HG03066 (cell line): ENCODE measurements around the gene OR7D2.

Experiments used
- ATAC-seq: cut with Tn5 transposase; IDR thresholded peaks from one replicate; pipeline ENCODE4 v1.9.1; 2021; ENCODE audit warnings: low read depth; ENCODE audit not compliant: unreplicated experiment

OR7D2 gene

DNA sequence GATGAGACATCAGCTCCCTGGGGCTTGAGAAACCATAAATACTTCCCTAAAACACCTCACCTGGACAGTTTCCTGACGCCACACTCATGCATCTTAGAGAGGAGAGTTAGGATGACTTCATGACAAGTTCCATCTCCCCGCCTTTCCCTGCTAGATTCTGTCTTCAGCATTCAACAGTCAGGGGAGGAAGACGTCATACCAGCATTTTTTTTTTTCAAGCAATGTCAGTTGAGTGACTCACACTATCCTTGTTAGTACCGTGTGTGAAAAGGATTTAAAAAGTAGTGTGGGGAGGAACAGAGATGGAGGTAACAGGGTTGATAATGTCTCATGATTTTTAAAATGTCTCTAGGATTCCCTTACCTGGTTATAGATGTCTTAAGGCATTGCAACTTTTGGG is at the start of gene OR7D2:
Gene OR7D2 (plus strand): TSS at position 79 of the 400 bp plus-strand sequence. CDS start 6,803 bp downstream, outside the sequence.
- ATAC-seq: no peak

DNA sequence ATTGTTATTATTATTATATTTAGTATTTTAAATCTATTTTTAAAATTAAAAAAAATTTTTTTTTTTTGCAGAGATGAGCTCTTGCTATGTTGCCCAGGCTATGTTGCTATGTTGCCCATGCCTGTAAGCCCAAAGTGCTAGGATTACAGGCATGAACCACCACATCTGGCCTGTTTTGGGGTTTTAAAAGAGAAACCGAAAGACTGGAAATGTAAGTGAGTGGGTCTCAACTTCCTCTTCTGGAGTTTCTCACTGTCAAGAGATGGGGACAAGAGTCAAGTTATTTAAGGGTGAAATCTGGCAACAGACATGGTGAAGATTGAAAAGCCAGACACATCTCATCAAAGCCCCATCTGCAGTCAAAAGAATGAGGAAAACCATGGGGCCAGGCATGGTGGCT is 47.8 kb upstream of the OR7D2 start:
- ATAC-seq: no peak

DNA sequence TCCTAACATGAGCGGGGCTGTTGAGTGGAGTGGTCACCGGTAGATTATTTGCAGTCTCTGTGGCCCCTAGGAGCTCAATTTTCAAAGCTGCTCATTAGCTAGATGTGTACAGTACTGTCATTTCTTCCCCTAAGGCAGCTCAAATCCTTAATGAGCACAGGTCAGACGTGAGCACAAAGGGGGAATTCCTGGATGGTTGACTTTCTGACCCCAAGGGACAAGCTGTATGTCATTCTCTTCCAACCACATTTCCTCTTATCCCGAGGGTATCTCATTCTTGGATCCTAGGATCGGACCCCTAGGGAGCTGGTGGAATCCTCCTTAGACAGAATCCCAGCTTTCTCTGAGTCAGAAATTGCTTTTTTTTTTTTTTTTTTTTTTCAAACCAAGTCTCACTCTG is 46.4 kb upstream of the OR7D2 start:
- no peak for ATAC-seq

DNA sequence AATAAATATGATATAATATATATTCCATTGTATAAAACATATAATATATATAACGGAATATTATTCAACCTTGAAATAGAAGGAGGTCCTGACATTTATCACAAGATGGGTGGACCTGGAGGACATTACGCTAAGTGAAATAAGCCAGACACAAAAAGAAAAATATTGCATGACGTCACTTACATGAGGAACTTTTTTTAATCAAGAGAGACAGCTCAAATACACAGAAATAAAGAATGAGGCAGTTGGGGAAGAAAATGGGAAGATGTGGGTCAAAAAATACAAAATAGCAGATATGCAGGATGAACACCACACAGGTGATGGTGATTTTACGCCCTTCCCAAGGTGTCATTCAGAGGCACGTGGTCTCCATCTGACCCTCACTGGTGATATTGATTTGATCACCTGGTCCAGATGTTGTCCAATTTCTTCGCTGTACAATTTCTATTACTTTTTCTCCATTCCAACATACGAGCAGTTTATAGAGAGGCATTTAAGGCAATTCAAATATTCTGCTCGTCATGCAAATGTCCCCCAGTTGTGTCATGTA is 39.1 kb upstream of the OR7D2 start:
- no peak for ATAC-seq

DNA sequence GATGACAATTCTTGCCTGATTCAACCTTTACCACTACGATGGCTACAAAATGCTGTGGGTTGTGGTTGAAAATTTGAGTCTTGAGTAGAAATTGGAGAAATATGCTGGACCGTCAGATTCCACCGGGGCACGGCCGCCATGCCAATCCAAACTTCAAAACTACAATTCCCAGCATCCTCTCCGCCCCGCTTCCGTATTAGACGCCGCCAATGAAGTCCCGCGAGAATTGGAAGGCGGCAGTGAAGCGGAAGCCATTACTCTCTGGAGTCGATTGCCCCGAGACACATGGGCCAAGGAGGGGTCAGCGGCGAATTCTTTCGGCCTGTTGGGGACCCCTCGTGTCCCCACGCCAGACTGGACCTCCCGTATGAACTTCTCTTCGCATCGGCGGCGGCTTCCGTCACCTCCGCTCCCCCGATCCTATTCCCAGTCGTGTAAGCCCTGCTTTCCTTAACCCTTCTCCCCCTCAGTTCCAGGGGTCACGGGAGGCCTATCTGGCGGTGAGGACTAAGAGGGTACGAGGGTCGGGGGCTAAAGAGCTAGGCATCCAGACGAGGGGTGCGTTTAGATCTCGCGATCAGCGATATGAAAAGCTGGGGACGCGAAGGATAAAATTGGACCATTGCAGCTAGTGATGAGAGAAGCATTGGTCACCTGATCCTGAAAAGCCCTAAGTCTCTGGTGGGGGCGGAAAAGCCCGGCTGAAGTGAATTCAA is 38.5 kb upstream of the OR7D2 start, which contains the start of gene ZNF317:
Gene ZNF317 (plus strand): TSS at position 239 of the 716 bp plus-strand sequence. CDS start 15,620 bp downstream, outside the sequence.
- peak; percentile 87 for ATAC-seq

DNA sequence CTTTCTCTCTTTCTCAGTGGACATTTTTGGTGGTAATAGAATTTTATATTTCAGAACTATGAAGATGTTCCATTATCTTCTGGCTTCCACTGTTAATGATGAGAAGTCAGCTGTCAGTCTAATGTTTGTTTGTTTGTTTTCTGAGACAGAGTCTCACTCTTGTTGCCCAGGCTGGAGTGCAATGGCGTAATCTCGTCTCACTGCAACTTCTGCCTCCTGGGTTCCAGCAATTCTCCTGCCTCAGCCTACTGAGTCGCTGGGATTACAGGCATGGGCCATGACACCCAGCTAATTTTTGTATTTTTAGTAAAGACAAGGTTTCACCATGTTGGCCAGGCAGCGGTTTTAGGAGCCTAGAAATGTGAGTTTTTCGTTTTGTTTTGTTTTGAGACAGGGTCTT is 33.9 kb upstream of the OR7D2 start:
- no peak for ATAC-seq

DNA sequence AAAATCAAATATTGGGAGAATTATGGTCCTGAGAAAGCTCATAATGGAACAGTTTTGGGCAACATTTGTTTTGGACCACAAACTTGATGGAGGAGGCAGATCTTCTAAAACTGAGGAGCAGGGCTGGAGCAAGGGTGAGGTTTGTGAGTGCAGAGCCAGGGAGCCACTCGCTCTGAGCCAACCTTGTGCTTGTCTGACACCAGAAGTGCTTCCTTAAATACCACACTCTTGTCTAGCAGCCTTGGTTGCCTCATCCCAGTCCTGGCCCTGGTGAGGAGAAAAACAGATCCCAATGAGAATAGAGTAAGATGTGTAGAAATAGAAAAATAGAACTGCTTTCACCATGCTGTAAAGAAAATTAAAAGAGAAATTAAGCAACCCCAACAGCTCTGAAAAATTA is 31.9 kb upstream of the OR7D2 start:
- no peak for ATAC-seq

DNA sequence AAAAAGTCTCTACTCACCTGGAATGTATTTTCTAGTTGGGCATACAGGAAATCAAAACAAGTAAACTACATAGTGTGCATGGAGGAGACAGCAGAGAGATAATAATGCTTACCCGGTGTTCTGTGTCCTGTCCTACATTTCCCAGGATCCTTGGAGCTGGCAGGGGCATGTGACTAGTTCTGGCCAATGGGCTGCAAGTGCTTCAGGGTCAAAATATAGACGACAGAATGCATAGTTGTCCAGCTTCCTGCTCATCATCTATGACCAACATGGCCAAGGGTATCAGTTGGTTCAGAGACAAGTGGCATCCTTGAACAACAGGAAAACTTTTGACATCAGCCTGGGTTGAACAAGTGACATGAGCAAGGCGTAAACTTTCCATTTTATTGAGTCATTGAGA is 30.1 kb upstream of the OR7D2 start:
- no peak for ATAC-seq

DNA sequence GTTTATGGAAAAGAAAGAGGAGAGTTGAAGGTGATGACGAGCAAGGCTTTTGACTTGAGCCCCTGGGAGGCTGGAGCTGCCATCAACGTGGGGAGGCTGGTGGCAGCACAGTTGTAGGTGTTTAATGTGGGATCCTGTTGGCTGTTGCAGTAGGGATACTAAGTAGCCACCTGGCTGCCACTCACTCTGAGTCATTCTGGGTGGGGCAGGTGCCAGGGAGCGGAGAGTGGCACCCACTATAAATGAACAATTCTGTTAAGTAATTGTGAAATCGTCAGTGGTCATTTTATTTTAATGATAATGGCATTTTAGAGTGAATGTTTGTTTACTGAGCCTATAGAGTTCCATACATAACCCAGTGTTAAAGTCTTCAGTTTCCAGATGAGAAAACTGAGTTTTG is 28.8 kb upstream of the OR7D2 start:
- ATAC-seq: no peak

DNA sequence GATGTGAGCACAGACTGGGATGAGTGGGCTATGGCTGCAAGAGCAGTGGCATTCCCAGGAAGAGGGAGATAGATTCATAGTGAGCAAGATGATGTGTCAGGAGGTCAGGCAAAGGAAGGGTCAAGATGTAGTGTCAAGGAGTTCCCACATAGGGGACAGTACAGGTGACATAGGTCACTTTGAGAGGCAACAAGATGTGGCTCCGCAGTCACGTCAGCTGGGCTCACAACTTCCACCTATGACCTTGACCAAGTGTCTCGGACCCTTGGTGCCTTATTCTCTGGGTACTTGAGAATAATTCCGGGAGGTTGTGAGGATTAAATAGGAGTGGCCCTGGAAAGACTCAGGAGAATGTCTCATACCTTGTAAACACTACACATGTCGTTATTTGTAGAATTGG is 28.1 kb upstream of the OR7D2 start:
- ATAC-seq: no peak

DNA sequence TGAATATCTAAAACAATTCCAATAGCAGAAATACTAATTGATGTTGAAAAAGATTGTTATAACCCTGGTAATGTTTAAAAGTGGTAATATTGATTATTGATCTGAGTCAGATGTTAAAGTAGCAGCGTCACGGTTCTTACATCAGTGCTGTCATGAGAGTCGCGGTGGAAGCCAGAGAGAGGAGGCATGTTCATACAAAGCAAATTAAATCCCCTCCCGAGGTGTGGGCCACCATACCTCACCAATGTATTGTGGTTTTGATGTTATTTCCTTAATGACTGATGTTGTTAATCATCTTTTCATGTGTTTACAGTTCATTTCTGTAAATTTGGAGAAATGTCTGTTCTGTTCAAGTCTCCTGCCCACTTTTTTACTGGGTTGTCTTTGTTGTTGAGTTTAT is 27.4 kb upstream of the OR7D2 start:
- ATAC-seq: no peak

DNA sequence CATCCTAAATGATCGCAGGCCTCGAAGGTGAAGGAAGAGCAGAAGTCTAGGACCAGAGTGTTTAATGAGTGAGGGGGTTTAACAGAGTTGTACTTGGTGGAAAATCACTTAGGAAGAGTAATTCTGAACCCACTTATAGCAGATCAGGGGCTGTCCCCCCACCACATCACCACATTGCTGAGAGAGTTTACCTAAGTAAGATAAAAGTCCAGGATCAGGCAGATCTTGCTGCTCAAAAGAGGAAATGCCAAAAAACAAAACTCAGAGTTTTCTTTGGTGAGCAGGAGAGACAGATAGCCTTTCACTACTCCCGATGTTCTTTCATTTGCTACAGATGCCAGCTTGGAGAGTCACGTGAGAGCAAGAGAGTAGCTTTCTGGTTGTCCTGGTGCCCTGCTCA is 23.2 kb upstream of the OR7D2 start:
- no peak for ATAC-seq

DNA sequence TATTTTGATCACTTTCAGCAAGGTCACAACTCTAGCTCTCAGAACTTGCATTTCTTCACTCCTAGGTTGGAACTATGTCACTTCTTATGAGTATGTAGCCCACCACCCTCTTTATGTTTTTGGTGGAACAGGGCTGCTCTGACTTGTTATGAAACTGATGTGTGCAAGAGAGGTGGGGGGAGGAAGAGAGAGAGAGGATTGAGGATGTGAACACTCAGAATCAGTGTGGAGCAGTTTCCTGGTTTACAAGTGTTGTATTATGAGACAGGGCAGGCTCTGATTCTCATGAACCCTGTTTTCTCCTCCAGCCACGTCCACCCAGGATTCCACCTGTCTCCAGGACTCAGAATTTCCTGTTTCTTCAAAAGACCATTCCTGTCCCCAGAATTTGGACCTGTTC is 22.5 kb upstream of the OR7D2 start:
- no peak for ATAC-seq

DNA sequence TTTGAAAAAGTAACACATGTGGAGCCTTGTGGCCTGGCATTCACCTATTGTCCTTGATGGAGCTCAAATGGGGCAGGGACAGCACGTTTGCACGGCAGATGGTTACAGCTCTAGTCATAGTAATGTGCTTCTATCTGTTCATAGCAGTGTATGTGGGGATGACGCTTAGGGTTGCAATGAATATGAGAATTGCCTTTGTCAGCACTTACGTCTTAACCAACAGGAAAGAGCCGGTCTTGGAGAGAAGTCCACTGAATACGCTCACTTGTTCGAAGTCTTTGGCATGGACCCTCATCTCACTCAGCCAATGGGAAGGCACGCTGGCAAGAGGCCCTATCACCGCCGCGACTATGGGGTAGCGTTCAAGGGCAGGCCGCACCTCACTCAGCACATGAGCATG is 18.9 kb upstream of the OR7D2 start:
- ATAC-seq: no peak

DNA sequence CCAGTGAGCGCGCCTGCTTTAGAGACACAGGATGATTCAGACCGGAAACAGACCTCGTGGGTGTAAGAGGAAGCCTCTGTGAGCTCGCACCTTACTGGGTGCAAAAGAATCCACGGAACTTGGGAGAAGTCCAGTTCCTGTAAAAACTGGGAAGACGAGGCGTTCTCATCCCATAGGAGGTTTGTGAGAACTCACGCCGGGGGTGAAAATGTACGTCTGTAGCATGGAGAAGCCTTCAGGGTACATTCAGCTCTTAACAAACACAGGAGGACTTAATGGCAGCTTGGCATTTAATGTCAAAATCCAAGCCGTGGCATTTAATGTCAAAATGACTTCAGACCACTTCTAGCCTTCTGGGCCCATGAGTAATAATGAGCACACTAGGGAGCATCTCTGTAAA is 17.4 kb upstream of the OR7D2 start:
- no peak for ATAC-seq

DNA sequence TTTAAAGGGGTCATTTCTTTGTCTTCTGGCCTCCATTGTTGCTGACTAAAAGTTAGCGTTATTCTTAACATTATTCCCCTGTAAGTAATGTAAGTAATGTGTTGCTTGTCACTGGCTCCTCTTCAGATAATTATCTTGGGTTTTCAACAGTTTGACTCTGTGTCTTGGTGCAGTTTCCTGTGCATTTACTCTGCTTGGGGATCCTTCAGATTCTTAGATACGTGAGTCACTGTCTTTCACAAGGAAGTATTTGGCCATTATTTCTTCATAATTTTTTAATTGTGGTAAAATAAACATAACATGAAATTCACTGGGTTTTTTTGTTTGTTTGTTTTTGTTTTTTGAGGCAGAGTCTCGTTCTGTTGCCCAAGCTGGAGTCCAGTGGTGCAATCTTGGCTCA is 13.5 kb upstream of the OR7D2 start:
- no peak for ATAC-seq

DNA sequence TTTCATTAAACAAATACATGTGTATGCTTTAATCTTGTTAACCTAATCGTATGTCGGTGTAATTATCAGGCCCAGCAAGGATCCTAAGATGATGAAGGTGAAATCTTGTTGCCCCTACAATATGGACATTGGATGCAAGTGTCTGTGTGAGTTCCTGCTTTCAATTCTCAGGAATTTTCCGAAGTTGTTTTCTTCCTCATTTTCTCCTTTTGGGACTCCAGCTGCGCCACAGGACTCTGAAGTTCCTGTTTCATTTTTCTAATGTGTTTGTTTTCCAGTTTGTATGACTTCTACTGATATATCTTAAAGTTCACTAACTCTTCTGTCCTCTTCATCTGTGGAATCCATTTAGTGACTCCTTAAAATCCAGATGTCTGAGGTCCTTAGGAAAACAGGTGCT is 11.9 kb upstream of the OR7D2 start:
- no peak for ATAC-seq

DNA sequence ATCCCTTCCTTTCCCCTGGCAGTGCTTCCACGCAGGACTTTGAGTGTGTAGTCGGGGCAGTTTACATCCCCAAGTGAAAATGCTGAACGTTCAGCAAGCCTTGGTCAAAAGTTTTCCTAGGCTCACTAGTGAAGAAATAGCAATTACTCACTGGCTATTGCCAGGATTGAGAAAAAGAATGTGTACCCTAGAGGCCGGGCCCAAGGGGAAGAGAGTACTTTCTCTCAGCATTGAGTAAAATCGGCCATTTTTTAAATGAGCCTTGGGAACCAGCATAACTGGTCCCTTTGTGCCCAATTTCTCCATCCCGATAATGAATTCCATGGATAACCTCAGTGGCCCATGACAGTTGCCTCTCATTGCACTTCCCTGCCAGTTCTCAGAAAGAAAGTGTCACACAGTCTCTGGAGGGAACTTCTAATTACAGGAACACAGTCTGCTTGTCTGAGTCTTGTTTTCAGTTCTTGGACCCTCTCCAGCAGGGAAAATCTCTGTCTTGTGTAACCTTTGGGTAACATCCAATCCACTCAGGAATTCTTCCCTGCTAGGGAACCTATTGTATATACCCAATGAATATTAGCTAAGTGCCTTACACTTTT is 7.3 kb upstream of the OR7D2 start:
- no peak for ATAC-seq

DNA sequence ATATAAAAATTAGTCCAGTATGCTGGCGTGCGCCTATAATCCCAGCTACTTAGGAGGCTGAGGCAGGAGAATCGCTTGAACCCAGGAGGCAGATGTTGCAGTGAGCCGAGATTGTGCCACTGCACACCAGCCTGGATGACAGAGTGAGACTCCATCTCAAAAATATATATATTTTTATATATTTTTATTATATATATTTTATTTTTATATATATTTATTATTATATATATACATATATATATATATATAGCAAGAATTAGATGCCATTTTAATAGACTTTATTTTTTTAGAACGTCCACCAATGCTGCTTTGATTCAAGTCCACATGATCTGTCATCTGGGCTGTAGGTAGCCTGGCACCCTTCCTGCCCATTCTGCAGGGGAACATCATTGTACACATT is 3.5 kb upstream of the OR7D2 start:
- no peak for ATAC-seq

DNA sequence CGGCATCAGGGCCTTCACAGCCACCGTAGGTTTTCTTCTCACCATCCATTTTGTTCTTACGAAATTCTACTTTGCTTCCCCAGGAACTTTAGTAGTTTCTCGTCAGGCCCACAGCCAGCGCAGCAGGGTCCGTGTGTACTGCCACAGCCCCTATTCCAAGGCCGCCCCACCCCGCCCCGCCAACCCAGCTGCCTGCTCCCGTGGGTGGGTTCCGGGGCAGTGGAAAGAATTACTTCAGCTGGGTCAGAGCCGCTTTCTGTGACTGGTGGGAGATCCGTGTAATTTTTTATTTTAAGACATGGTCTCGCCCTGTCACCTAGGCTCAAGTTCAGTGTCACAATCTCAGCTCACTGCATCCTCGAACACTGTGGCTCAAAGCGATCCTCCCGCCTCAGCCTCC is 4.2 kb downstream of the OR7D2 start:
- no peak for ATAC-seq

DNA sequence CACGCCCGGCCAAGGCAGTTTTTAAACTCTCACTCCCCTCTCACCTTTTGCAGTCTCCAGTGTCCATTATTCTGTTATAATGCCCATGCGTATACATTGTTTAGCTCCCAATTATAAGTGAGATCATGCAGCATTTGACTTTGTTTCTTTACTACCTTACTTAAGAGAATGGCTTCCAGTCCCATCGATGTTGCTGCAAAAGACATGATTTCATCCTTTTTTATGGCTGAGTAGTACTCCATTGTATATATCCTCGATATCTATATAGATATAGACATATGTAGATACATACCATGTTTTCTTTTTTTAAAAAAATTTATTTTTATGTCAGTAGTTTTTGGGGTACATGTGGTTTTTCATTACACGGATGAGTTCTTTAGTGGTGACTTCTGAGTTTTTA is 8.4 kb downstream of the OR7D2 start:
- no peak for ATAC-seq

DNA sequence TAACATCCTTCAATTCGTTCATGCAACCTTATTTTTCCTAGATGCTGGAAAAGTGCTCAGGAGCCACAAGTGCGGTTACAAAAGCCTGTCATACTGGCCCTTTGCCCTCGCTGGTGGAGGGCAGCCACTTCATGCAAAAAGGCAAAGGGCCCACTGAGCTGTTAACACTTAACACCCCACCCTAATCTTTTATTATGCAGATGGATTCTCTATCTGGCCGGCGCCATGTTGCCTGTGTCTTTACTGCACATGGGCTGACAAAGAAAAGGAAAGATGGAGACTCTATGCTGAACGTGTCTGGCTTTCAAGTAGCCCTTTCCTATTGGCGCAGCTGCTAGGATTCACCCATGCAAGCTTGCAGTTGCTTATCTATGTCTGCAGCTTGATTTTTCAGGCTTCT is 10.8 kb downstream of the OR7D2 start:
- no peak for ATAC-seq
